K562 (cell line): Measurements from ENCODE around the gene SDCBP2. TPM values are rescaled to one million over a fixed set of nuclear protein-coding genes. Genes with fewer than 3 reads are reported as not detected.

ENCODE experiments used
- ATAC-seq: fragments of 200-7000 bp; cut with Tn5 transposase; 3 replicates; pipeline ENCODE4 v1.9.1; 2020; ENCODE audit warnings: moderate library complexity
- BruUV-seq: library from RNA; stranded (reverse); fragments of 400-500 nt; replicated peaks from 2 replicates; lab custom pipeline; 2021; lab: Mats Ljungman, UMichigan
- CTCF ChIA-PET: fragments of 300-600 bp; formaldehyde crosslinking; extraction: SDS; loops from one replicate; lab custom pipeline; 2021; ENCODE audit warnings: low intra/inter-chr PET ratio; lab: Yijun Ruan, JAX
- POLR2A ChIA-PET: fragments of 300-600, 350-650 bp; sonication (Branson Sonifier 250); formaldehyde crosslinking; extraction: SDS; loops from one replicate; lab custom pipeline; 2021; ENCODE audit warnings: antibody characterized with exemption, inconsistent platforms; lab: Yijun Ruan, JAX
- DNase-seq, 4 experiments: peaks; one replicate each; pipeline versions ENCODE4 v3.0.0 to v3.0.0-alpha.2; 2011 to 2018; ENCODE audit warnings: low spot score in 3 of 4, mixed read lengths in 3 of 4; ENCODE audit errors: extremely low read depth in 1 of 4
- FAIRE-seq: peaks from 2 replicates; lab custom pipeline; 2011; peaks lifted over from hg19 to GRCh38; lab: Jason Lieb, UNC
- H2AFZ ChIP-seq: 2 replicates; pipeline ENCODE4 v1.6.0; 2011; ENCODE audit warnings: low read depth, low read length, control low read depth, inconsistent platforms
- H3K27ac ChIP-seq: fragments of 200-600 bp; 3 replicates; pipeline ENCODE4 v1.8.0; 2011; ENCODE audit warnings: low read depth, mild to moderate bottlenecking, control low read depth, inconsistent platforms, low read length, moderate library complexity, mixed read lengths; ENCODE audit errors: extremely low read depth
- H3K27me3 ChIP-seq, 2 experiments: fragments of 300-600 bp in 1 of 2; 2 replicates in 1 of 2; 3 replicates in 1 of 2; pipeline versions ENCODE4 v1.6.0 to v1.8.0; 2011; ENCODE audit warnings: inconsistent platforms in 2 of 2, low read length in 2 of 2, mild to moderate bottlenecking in 1 of 2, mixed read lengths in 1 of 2, moderate library complexity in 1 of 2; ENCODE audit not compliant: control insufficient read depth in 2 of 2, insufficient read depth in 2 of 2
- H3K36me3 ChIP-seq: fragments of 300-600 bp; 3 replicates; pipeline ENCODE4 v1.8.0; 2011; ENCODE audit warnings: mild to moderate bottlenecking, low read length, inconsistent platforms; ENCODE audit not compliant: control insufficient read depth, insufficient read depth
- H3K4me1 ChIP-seq, 2 experiments: fragments of 200-600 bp in 1 of 2; replicated peaks in 1 of 2; 2 replicates in 1 of 2; 3 replicates in 1 of 2; pipeline versions ENCODE4 v1.5.1 to v1.8.0; 2011; ENCODE audit warnings: inconsistent platforms in 2 of 2, low read length in 2 of 2, mild to moderate bottlenecking in 1 of 2, mixed read lengths in 1 of 2, moderate library complexity in 1 of 2; ENCODE audit not compliant: control insufficient read depth in 2 of 2, insufficient read depth in 2 of 2
- H3K4me2 ChIP-seq: 2 replicates; pipeline ENCODE4 v1.6.1; 2011; ENCODE audit warnings: low read length, control low read depth, inconsistent platforms, mixed read lengths; ENCODE audit not compliant: insufficient read depth
- H3K4me3 ChIP-seq: fragments of 200-600 bp; sonication (generic), shearing (Covaris generic); 2 replicates; pipeline ENCODE4 v1.5.1; 2016; ENCODE audit warnings: control low read depth, inconsistent platforms
- H3K79me2 ChIP-seq: fragments of 200-600 bp; 3 replicates; pipeline ENCODE4 v1.8.0; 2011; ENCODE audit warnings: low read length, inconsistent platforms; ENCODE audit not compliant: control insufficient read depth, insufficient read depth
- H3K9ac ChIP-seq, 2 experiments: 2 replicates each; pipeline versions ENCODE4 v1.6.0 to v1.6.1; 2011; ENCODE audit warnings: low read depth in 2 of 2, low read length in 2 of 2, control low read depth in 1 of 2, inconsistent platforms in 1 of 2, mild to moderate bottlenecking in 1 of 2, mixed read lengths in 1 of 2; ENCODE audit not compliant: insufficient read depth in 1 of 2
- H3K9me1 ChIP-seq: one replicate; pipeline ENCODE4 v1.6.0; 2011; ENCODE audit warnings: inconsistent platforms, mild to moderate bottlenecking, low read length, moderate library complexity; ENCODE audit not compliant: control insufficient read depth, insufficient read depth
- H3K9me3 ChIP-seq: replicated peaks from 2 replicates; pipeline ENCODE4 v1.5.1; 2011; ENCODE audit warnings: low read depth, low read length, inconsistent platforms; ENCODE audit not compliant: control insufficient read depth, insufficient read depth
- H4K20me1 ChIP-seq: replicated peaks from 2 replicates; pipeline ENCODE4 v1.6.1; 2011; ENCODE audit warnings: low read length, inconsistent platforms, mixed read lengths; ENCODE audit not compliant: control insufficient read depth, insufficient read depth
- ATF7 ChIP-seq: fragments of 450-650 bp; IDR thresholded peaks from 2 replicates; pipeline ENCODE4 v1.7.1; 2014; ENCODE audit warnings: mild to moderate bottlenecking, moderate library complexity
- BRCA1 ChIP-seq, 2 experiments: fragments of 450-650 bp in 1 of 2; sonication (generic) in 1 of 2; formaldehyde crosslinking in 1 of 2; IDR thresholded peaks; 2 replicates each; pipeline versions ENCODE4 v1.5.0 to v1.6.1; 2017 to 2020; ENCODE audit warnings: mild to moderate bottlenecking in 1 of 2, missing genetic modification reagents in 1 of 2
- GABPA ChIP-seq: fragments of 200-800 bp; sonication (Bioruptor generic); conservative IDR thresholded peaks from 2 replicates; pipeline ENCODE4 v1.6.1; 2016; ENCODE audit warnings: low read depth, missing genetic modification characterization, missing compliant biosample characterization
- HCFC1 ChIP-seq: IDR thresholded peaks from 2 replicates; pipeline ENCODE4 v1.6.1; 2012; ENCODE audit warnings: low read depth, low read length, improper control_type of control experiment
- HEY1 ChIP-seq: fragments of 250-450 bp; sonication (Bioruptor Pico); IDR thresholded peaks from 2 replicates; pipeline ENCODE4 v1.5.0; 2020; ENCODE audit warnings: mild to moderate bottlenecking, moderate library complexity, borderline replicate concordance
- JUND ChIP-seq, 2 experiments: IDR thresholded peaks; 2 replicates in 1 of 2; 3 replicates in 1 of 2; pipeline ENCODE4 v1.6.1; 2011; ENCODE audit warnings: borderline replicate concordance in 2 of 2, low read depth in 2 of 2, low read length in 2 of 2, improper control_type of control experiment in 1 of 2, missing biosample characterization in 1 of 2, missing genetic modification characterization in 1 of 2, missing genetic modification reagents in 1 of 2
- PYGO2 ChIP-seq: fragments of 450-650 bp; IDR thresholded peaks from 2 replicates; pipeline ENCODE4 v1.6.1; 2016; ENCODE audit warnings: mild to moderate bottlenecking, missing genetic modification characterization, moderate library complexity, missing compliant biosample characterization
- ZBTB2 ChIP-seq: fragments of 450-650 bp; IDR thresholded peaks from 2 replicates; pipeline ENCODE4 v1.6.1; 2016; ENCODE audit warnings: antibody characterized with exemption
- ZNF143 ChIP-seq: sonication (generic); formaldehyde crosslinking; IDR thresholded peaks from 2 replicates; pipeline ENCODE4 v1.9.0; 2022; ENCODE audit warnings: mild to moderate bottlenecking, missing genetic modification reagents
- ZNF384 ChIP-seq: IDR thresholded peaks from 2 replicates; pipeline ENCODE4 v1.6.1; 2012; ENCODE audit warnings: low read depth, low read length, improper control_type of control experiment
- WGBS: fragments of 100-300 bp; shearing (Covaris generic); methylation state at CpG from one replicate; pipeline ENCODE4 v1.1.6; 2016; ENCODE audit warnings: low coverage, mixed read lengths; ENCODE audit not compliant: insufficient coverage; ENCODE audit errors: missing lambda C conversion rate; 5-methylcytosine and 5-hydroxymethylcytosine counted together
- in situ Hi-C: fragments of 300-500 bp; cut with MboI; formaldehyde crosslinking; loops from 4 replicates; pipeline ENCODE4 v1.15.0; 2018; ENCODE audit warnings: inconsistent platforms, mixed read lengths
- intact Hi-C: fragments of 100-400 bp; cut with micrococcal nuclease; formaldehyde crosslinking; loops from 2 replicates; pipeline ENCODE4 v1.14.2; 2022
- polyA plus RNA-seq, 8 experiments: library from polyadenylated mRNA; depleted of rRNA in 4 of 8; stranded (reverse) in 5 of 8; unstranded in 3 of 8; fragments of >200 nt; fragmentation: Nextera tagmentation in 2 of 8; fragmentation: Illumina TruSeq in 1 of 8; extraction: Ambion mirVana in 2 of 8; extraction: Trizol in 1 of 8; gene quantifications; 2 replicates each; pipeline versions ENCODE4 v1.2.1 to v1.2.3, GENCODE V29; 2011 to 2014; ENCODE audit warnings: inconsistent platforms in 1 of 8, missing spikeins in 1 of 8
- total RNA-seq, 7 experiments: library from RNA; depleted of rRNA in 6 of 7; stranded (reverse); fragments of >200 nt in 6 of 7; fragmentation: Illumina TruSeq in 2 of 7; extraction: Trizol in 2 of 7; gene quantifications; 2 replicates each; pipeline versions ENCODE4 v1.2.1 to v1.2.3, GENCODE V29; 2011 to 2021; ENCODE audit warnings: low replicate concordance in 1 of 7
- TF ChIP-seq, protein P1 (sequence below), 2 experiments: fragments of 450-650 bp in 1 of 2; sonication (generic) in 1 of 2; formaldehyde crosslinking in 1 of 2; IDR thresholded peaks; 2 replicates each; pipeline versions ENCODE4 v1.7.1 to v1.9.0; 2016 to 2022; ENCODE audit warnings: inconsistent platforms in 1 of 2, mild to moderate bottlenecking in 1 of 2, missing genetic modification reagents in 1 of 2

SDCBP2 gene
- total and polyA plus RNA-seq, 9 of the 15 experiments (the other 6 are each of a cell fraction or from before 2014, with no cell fraction given) = 0.06 to 1.2 (median 0.80) TPM

GRCh38 chr20:1263853-1264252 lies 65.1 kb downstream of the SDCBP2 start:
- no peak overlapping the region for H3K9ac ChIP-seq
- no peaks in the 10 kb centered on the region; the same call in 2 of the 3 replicates for H3K79me2 ChIP-seq
- WGBS = 89% methylated on average over 1 of the region's 1 CpG
- ChIA-PET CTCF (no interaction called here), POLR2A (interaction anchor here (1.6 kb wide), 1 partner anchor 11 kb away, joined by 3 read pairs; no protein-coding TSS in a partner anchor)
- H3K9me3 ChIP-seq = peaks cover 9% of the 10 kb centered on the region; the same call in 1 of the 2 replicates
- DNase-seq (peak in 1 of 4 experiments; percentile 47), FAIRE-seq (peak; percentile 26), ATAC-seq (no peak)
- peaks cover 12 to 39% of the 10 kb centered on the region in 2 experiments for H3K4me1 ChIP-seq
- H2AFZ ChIP-seq = 0 out of 2 replicates have a peak overlapping the region, but pooled peaks have one; percentile 22
- H3K9me1 ChIP-seq = no peaks in the 10 kb centered on the region
- in situ Hi-C loops (no loop called here), intact Hi-C loops (no loop called here)
- no TSS peak for BruUV-seq
- no peaks in the 10 kb centered on the region for H4K20me1 ChIP-seq
- no peaks in the 10 kb centered on the region for H3K36me3 ChIP-seq
- no peaks in the 10 kb centered on the region for H3K27me3 ChIP-seq
- H3K4me3 ChIP-seq = no peak overlapping the region
- H3K27ac ChIP-seq = no peak overlapping the region; the same call in 2 of the 3 replicates
- no peak overlapping the region for H3K4me2 ChIP-seq
- TF ChIP-seq HEY1 (CRISPR knock-in tag) = no peak
- 0 out of 2 replicates have a peak, but pooled peaks have one; percentile 24 for TF ChIP-seq ATF7
- TF ChIP-seq GABPA (tag) = 0 out of 2 replicates have a peak, but pooled peaks have one; percentile 36
- TF ChIP-seq, protein P1, sequence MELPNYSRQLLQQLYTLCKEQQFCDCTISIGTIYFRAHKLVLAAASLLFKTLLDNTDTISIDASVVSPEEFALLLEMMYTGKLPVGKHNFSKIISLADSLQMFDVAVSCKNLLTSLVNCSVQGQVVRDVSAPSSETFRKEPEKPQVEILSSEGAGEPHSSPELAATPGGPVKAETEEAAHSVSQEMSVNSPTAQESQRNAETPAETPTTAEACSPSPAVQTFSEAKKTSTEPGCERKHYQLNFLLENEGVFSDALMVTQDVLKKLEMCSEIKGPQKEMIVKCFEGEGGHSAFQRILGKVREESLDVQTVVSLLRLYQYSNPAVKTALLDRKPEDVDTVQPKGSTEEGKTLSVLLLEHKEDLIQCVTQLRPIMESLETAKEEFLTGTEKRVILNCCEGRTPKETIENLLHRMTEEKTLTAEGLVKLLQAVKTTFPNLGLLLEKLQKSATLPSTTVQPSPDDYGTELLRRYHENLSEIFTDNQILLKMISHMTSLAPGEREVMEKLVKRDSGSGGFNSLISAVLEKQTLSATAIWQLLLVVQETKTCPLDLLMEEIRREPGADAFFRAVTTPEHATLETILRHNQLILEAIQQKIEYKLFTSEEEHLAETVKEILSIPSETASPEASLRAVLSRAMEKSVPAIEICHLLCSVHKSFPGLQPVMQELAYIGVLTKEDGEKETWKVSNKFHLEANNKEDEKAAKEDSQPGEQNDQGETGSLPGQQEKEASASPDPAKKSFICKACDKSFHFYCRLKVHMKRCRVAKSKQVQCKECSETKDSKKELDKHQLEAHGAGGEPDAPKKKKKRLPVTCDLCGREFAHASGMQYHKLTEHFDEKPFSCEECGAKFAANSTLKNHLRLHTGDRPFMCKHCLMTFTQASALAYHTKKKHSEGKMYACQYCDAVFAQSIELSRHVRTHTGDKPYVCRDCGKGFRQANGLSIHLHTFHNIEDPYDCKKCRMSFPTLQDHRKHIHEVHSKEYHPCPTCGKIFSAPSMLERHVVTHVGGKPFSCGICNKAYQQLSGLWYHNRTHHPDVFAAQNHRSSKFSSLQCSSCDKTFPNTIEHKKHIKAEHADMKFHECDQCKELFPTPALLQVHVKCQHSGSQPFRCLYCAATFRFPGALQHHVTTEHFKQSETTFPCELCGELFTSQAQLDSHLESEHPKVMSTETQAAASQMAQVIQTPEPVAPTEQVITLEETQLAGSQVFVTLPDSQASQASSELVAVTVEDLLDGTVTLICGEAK (IDR thresholded peaks at IDR 0.05) = peak; percentile 50; the same call in 1 of the 2 replicates
- TF ChIP-seq, protein P1 (CRISPR knock-in tag; IDR thresholded peaks at IDR 0.05) = no peak
- peak; percentile 62 for TF ChIP-seq ZNF143 (CRISPR knock-in tag)
- TF ChIP-seq HCFC1 = peak; percentile 73
- no peak for TF ChIP-seq BRCA1 (IDR thresholded peaks at IDR 0.05)
- TF ChIP-seq BRCA1 (CRISPR knock-in tag; IDR thresholded peaks at IDR 0.05) = no peak
- peak; percentile 90 for TF ChIP-seq ZNF384
- TF ChIP-seq JUND (IDR thresholded peaks at IDR 0.05; ENCODE audit: borderline replicate concordance, low read depth, low read length) = peak; percentile 8; the same call in 1 of the 2 replicates
- TF ChIP-seq JUND (tag; IDR thresholded peaks at IDR 0.05; ENCODE audit: borderline replicate concordance, low read depth, low read length) = no peak; the same call in 2 of the 3 replicates
- TF ChIP-seq PYGO2 (tag) = no peak
- no peak for TF ChIP-seq ZBTB2
